HepG2 (cell line): Measurements from ENCODE around the gene TAPBP. TPM values are rescaled to one million over a fixed set of nuclear protein-coding genes. Genes with fewer than 3 reads are reported as not detected.

ENCODE experiments used
- ATAC-seq: fragments of 200-7000 bp; cut with Tn5 transposase; 3 replicates; pipeline ENCODE4 v1.9.1; 2020; ENCODE audit warnings: mild to moderate bottlenecking, moderate library complexity
- BruUV-seq: library from RNA; stranded (reverse); fragments of 400-500 nt; replicated peaks from 2 replicates; lab custom pipeline; 2021; lab: Mats Ljungman, UMichigan
- CTCF ChIA-PET: fragments of 300-600 bp; formaldehyde crosslinking; extraction: SDS; loops from one replicate; lab custom pipeline; 2021; ENCODE audit warnings: low total read pairs, inconsistent platforms, low intra/inter-chr PET ratio; lab: Yijun Ruan, JAX
- POLR2A ChIA-PET: fragments of 350-600 bp; sonication (Branson Sonifier 250); formaldehyde crosslinking; loops from one replicate; lab custom pipeline; 2020; ENCODE audit warnings: antibody characterized with exemption, inconsistent platforms; lab: Yijun Ruan, JAX
- DNase-seq: peaks from one replicate; pipeline ENCODE4 v3.0.0-alpha.2; 2015; ENCODE audit warnings: low spot score
- FAIRE-seq: peaks from 3 replicates; lab custom pipeline; 2011; peaks lifted over from hg19 to GRCh38; lab: Jason Lieb, UNC
- H2AFZ ChIP-seq: one replicate; pipeline ENCODE4 v1.6.1; 2011; ENCODE audit warnings: low read length, inconsistent platforms
- H3K27ac ChIP-seq: fragments of 300-600 bp; 3 replicates; pipeline ENCODE4 v1.8.0; 2011; ENCODE audit warnings: mixed run types, mild to moderate bottlenecking, mixed read lengths, low read length, inconsistent platforms; ENCODE audit not compliant: insufficient read depth; ENCODE audit errors: extremely low read length
- H3K27me3 ChIP-seq, 2 experiments: fragments of 200-600 bp in 1 of 2; 2 replicates in 1 of 2; 3 replicates in 1 of 2; pipeline versions ENCODE4 v1.6.0 to v1.8.0; 2011; ENCODE audit warnings: low read length in 2 of 2, mild to moderate bottlenecking in 2 of 2, moderate library complexity in 2 of 2, inconsistent platforms in 1 of 2; ENCODE audit not compliant: insufficient read depth in 2 of 2, control insufficient read depth in 1 of 2
- H3K36me3 ChIP-seq, 2 experiments: fragments of 200-600 bp in 1 of 2; replicated peaks in 1 of 2; 2 replicates in 1 of 2; 3 replicates in 1 of 2; pipeline versions ENCODE4 v1.5.1 to v1.8.0; 2011; ENCODE audit warnings: low read length in 2 of 2, inconsistent platforms in 1 of 2; ENCODE audit not compliant: insufficient read depth in 2 of 2, control insufficient read depth in 1 of 2
- H3K4me1 ChIP-seq: 2 replicates; pipeline ENCODE4 v1.5.1; 2012; ENCODE audit warnings: low read length, inconsistent platforms; ENCODE audit not compliant: insufficient read depth
- H3K4me2 ChIP-seq: 2 replicates; pipeline ENCODE4 v1.6.0; 2011; ENCODE audit warnings: low read depth, low read length, inconsistent platforms
- H3K4me3 ChIP-seq, 3 experiments: fragments of 200-600 bp in 1 of 3; sonication (generic), shearing (Covaris generic) in 1 of 3; replicated peaks in 1 of 3; 2 replicates each; pipeline ENCODE4 v1.5.1; 2011 to 2016; ENCODE audit warnings: low read length in 3 of 3, inconsistent platforms in 2 of 3, low read depth in 2 of 3, mild to moderate bottlenecking in 2 of 3, control low read depth in 1 of 3, mixed read lengths in 1 of 3; ENCODE audit not compliant: insufficient read depth in 1 of 3
- H3K79me2 ChIP-seq: one replicate; pipeline ENCODE4 v1.6.1; 2011; ENCODE audit warnings: low read length, inconsistent platforms; ENCODE audit not compliant: insufficient read depth
- H3K9ac ChIP-seq: 2 replicates; pipeline ENCODE4 v1.6.0; 2011; ENCODE audit warnings: mild to moderate bottlenecking, low read depth, low read length, inconsistent platforms; ENCODE audit not compliant: insufficient read depth
- H3K9me3 ChIP-seq: 2 replicates; pipeline ENCODE4 v1.5.1; 2012; ENCODE audit warnings: mild to moderate bottlenecking, low read length
- H4K20me1 ChIP-seq: 2 replicates; pipeline ENCODE4 v1.6.0; 2011; ENCODE audit warnings: inconsistent platforms, mild to moderate bottlenecking, low read length, moderate library complexity; ENCODE audit not compliant: insufficient read depth
- AGO2 ChIP-seq: fragments of 200-400 bp; formaldehyde crosslinking; optimal IDR thresholded peaks from 2 replicates; pipeline ENCODE3; 2017; ENCODE audit warnings: mild to moderate bottlenecking, low read depth, low read length, moderate library complexity
- ARNT2 ChIP-seq: sonication (generic); formaldehyde crosslinking; IDR thresholded peaks from 2 replicates; pipeline ENCODE4 v1.8.0; 2022; ENCODE audit warnings: mild to moderate bottlenecking, low read depth, missing genetic modification reagents, moderate library complexity
- BCL6 ChIP-seq: IDR thresholded peaks from 2 replicates; pipeline ENCODE4 v1.6.1; 2016; ENCODE audit warnings: missing genetic modification reagents, missing compliant biosample characterization
- FOXJ3 ChIP-seq: sonication (generic); formaldehyde crosslinking; IDR thresholded peaks from 2 replicates; pipeline ENCODE4 v1.4.0; 2020; ENCODE audit warnings: missing genetic modification reagents, mild to moderate bottlenecking, borderline replicate concordance
- KDM2A ChIP-seq: sonication (generic); formaldehyde crosslinking; IDR thresholded peaks from 2 replicates; pipeline ENCODE4 v1.4.0; 2020; ENCODE audit warnings: low read depth, missing genetic modification reagents, borderline replicate concordance
- MTERF4 ChIP-seq: sonication (generic); formaldehyde crosslinking; IDR thresholded peaks from 2 replicates; pipeline ENCODE4 v1.8.0; 2023; ENCODE audit warnings: mild to moderate bottlenecking, missing genetic modification reagents
- PITX1 ChIP-seq: sonication (generic); formaldehyde crosslinking; IDR thresholded peaks from 2 replicates; pipeline ENCODE4 v1.5.1; 2020; ENCODE audit warnings: mild to moderate bottlenecking, missing genetic modification reagents
- TBX3 ChIP-seq: fragments of 450-650 bp; IDR thresholded peaks from 2 replicates; pipeline ENCODE4 v1.6.1; 2017; ENCODE audit warnings: antibody characterized with exemption, mild to moderate bottlenecking, inconsistent platforms, borderline replicate concordance
- XRCC5 ChIP-seq: fragments of 200-400 bp; formaldehyde crosslinking; optimal IDR thresholded peaks from 2 replicates; pipeline ENCODE3; 2017; ENCODE audit warnings: mild to moderate bottlenecking, low read length
- ZNF644 ChIP-seq: IDR thresholded peaks from 2 replicates; pipeline ENCODE4 v1.6.1; 2016; ENCODE audit warnings: low read depth
- ZNF678 ChIP-seq: sonication (generic); formaldehyde crosslinking; IDR thresholded peaks from 2 replicates; pipeline ENCODE4 v1.4.0; 2020; ENCODE audit warnings: mild to moderate bottlenecking, missing genetic modification reagents
- ZNF781 ChIP-seq: sonication (generic); formaldehyde crosslinking; IDR thresholded peaks from 2 replicates; pipeline ENCODE4 v1.5.1; 2020; ENCODE audit warnings: borderline replicate concordance, mild to moderate bottlenecking, missing genetic modification reagents; ENCODE audit errors: not compliant biosample characterization
- WGBS: methylation state at CpG from one replicate; pipeline ENCODE4 v1.1.6; 2017; ENCODE audit warnings: low lambda C conversion rate; 5-methylcytosine and 5-hydroxymethylcytosine counted together
- in situ Hi-C: cut with HindIII; loops from 2 replicates; pipeline ENCODE4 v1.10.0; 2017; ENCODE audit warnings: low pct_unique_long_range_greater_than_20kb; ENCODE audit not compliant: extremely low pct_ligation_motif_present
- intact Hi-C: fragments of 100-400 bp; cut with micrococcal nuclease; formaldehyde crosslinking; loops from one replicate; pipeline ENCODE4 v1.10.0; 2022; ENCODE audit not compliant: unreplicated experiment
- polyA plus RNA-seq, 8 experiments: library from polyadenylated mRNA; depleted of rRNA in 3 of 8; stranded (reverse) in 7 of 8; unstranded in 1 of 8; fragments of >200 nt; fragmentation: Illumina TruSeq in 4 of 8; extraction: Trizol in 4 of 8; gene quantifications; 2 replicates each; pipeline versions ENCODE4 v1.2.1 to v1.2.3, GENCODE V29; 2011 to 2016; ENCODE audit warnings: low read depth in 4 of 8, missing spikeins in 1 of 8, mixed read lengths in 1 of 8; ENCODE audit not compliant: insufficient read depth in 1 of 8
- total RNA-seq, 5 experiments: library from RNA; depleted of rRNA; stranded (reverse); fragments of >200 nt; fragmentation: Illumina TruSeq; extraction: Trizol; gene quantifications; 2 replicates each; pipeline ENCODE4 v1.2.3, GENCODE V29; 2016; ENCODE audit warnings: low read depth in 1 of 5

Gene TAPBP
- total and polyA plus RNA-seq, 2 of the 13 experiments (the other 11 are each of a cell fraction or from before 2014, with no cell fraction given), result 27.4 to 32.3 TPM

- POLR2A ChIA-PET, result interaction anchor here (1.0 to 3.5 kb wide), 4 partner anchors 18 to 30 kb away, joined by 3 to 17 read pairs (median 8); partner anchors contain the start of gene RGL2
- peaks cover 15% of the 10 kb centered on the region for H3K4me1 ChIP-seq
- no peak for TF ChIP-seq ARNT2 (CRISPR knock-in tag)
- peak; percentile 65 for TF ChIP-seq AGO2
- DNase-seq, result no peak
- no peak overlapping the region for H3K4me3 ChIP-seq
- in situ Hi-C loops, result loop anchor here (25.0 kb wide), 1 partner anchor 133 kb away; the partner anchor contains the start of genes CUTA, PHF1 and SYNGAP1
- 95% methylated on average over 13 of the region's 13 CpGs for WGBS
- ATAC-seq, result peak; percentile 0; the same call in 1 of the 3 replicates
- no peaks in the 10 kb centered on the region for H3K27me3 ChIP-seq
- H3K4me2 ChIP-seq, result no peak overlapping the region
- peaks cover 19% of the 10 kb centered on the region for H4K20me1 ChIP-seq
- intact Hi-C loops, result no loop called here
- no peak for FAIRE-seq
- H3K27ac ChIP-seq, result no peak overlapping the region
- H2AFZ ChIP-seq, result no peak overlapping the region
- no peak overlapping the region for H3K9ac ChIP-seq
- no peaks in the 10 kb centered on the region for H3K9me3 ChIP-seq
- CTCF ChIA-PET, result interaction anchor here (0.9 to 3.2 kb wide), 6 partner anchors 8 to 146 kb away, joined by 3 to 52 read pairs (median 10); partner anchors contain the start of genes RGL2 and VPS52
- peaks cover 16 to 62% of the 10 kb centered on the region in 2 experiments for H3K36me3 ChIP-seq
- H3K79me2 ChIP-seq, result peaks cover 12% of the 10 kb centered on the region
- no TSS peak for BruUV-seq
Measured at GRCh38 chr6:33279257-33279695, 34.6 kb downstream of the TAPBP start.

- Histone ChIP-seq H3K79me2 (peaks cover 16% of the 10 kb centered on the region), H3K27me3 (no peaks in the 10 kb centered on the region), H3K9ac (no peak overlapping the region), H3K4me2 (no peak overlapping the region), H2AFZ (no peak overlapping the region), H3K36me3 (peaks cover 19 to 65% of the 10 kb centered on the region in 2 experiments), H3K4me3 (no peak overlapping the region), H3K9me3 (no peaks in the 10 kb centered on the region), H3K27ac (no peak overlapping the region), H3K4me1 (peaks cover 20% of the 10 kb centered on the region), H4K20me1 (peaks cover 24% of the 10 kb centered on the region)
- intact Hi-C loops, result no loop called here
- FAIRE-seq (no peak), DNase-seq (no peak), ATAC-seq (0 out of 3 replicates have a peak, but pooled peaks have one; percentile 0)
- in situ Hi-C loops, result loop anchor here (25.0 kb wide), 1 partner anchor 133 kb away; the partner anchor contains the start of genes CUTA, PHF1 and SYNGAP1
- WGBS, result 90% methylated on average over 3 of the region's 3 CpGs
- POLR2A ChIA-PET, result interaction anchor here (0.6 to 3.5 kb wide), 6 partner anchors 10 to 56 kb away, joined by 3 to 17 read pairs (median 11); partner anchors contain the start of genes PFDN6, RGL2 and WDR46
- BruUV-seq, result no TSS peak
- TF ChIP-seq KDM2A (CRISPR knock-in tag) (no peak), ZNF678 (no peak), TBX3 (no peak), MTERF4 (no peak), XRCC5 (no peak), ZNF644 (CRISPR knock-in tag) (no peak), ZNF781 (no peak), BCL6 (CRISPR knock-in tag) (no peak), PITX1 (CRISPR knock-in tag) (no peak), FOXJ3 (CRISPR knock-in tag) (no peak)
- CTCF ChIA-PET, result interaction anchor here (1.4 to 3.2 kb wide), 2 partner anchors 64 to 67 kb away, joined by 4 to 37 read pairs; no protein-coding TSS in a partner anchor
Measured at GRCh38 chr6:33278810-33279209, 35.1 kb downstream of the TAPBP start.
